Lower leg skin (tissue), 4 donors: Measurements from ENCODE around the gene RAP2A. TPM values are rescaled to one million over a fixed set of nuclear protein-coding genes. Genes with fewer than 3 reads are reported as not detected.

Experiments used
- DNase-seq, 2 donors: peaks; one replicate each; pipeline ENCODE4 v3.0.0-alpha.2; 2019; ENCODE audit warnings: low spot score in 2 of 2
- H3K4me3 ChIP-seq: fragments of 200-600 bp; sonication (generic); 2 replicates; pipeline ENCODE4 v1.5.1; 2017; ENCODE audit warnings: mild to moderate bottlenecking, low read depth; ENCODE audit not compliant: poor library complexity, severe bottlenecking
- CTCF ChIP-seq, 3 donors: fragments of 450-650 bp; IDR thresholded peaks; one replicate each; pipeline ENCODE4 v1.5.1; 2016; ENCODE audit warnings: antibody characterized with exemption in 3 of 3, mild to moderate bottlenecking in 3 of 3, moderate library complexity in 2 of 3
- POLR2A ChIP-seq, 2 donors: fragments of 450-650 bp; IDR thresholded peaks; one replicate each; pipeline ENCODE4 v1.6.1; 2016 to 2017; ENCODE audit warnings: antibody characterized with exemption in 2 of 2, mild to moderate bottlenecking in 1 of 2, moderate library complexity in 1 of 2
- WGBS, 2 donors: methylation state at CpG; one replicate each; pipeline ENCODE4 v1.1.5; 2018; 5-methylcytosine and 5-hydroxymethylcytosine counted together
- intact Hi-C: fragments of 100-400 bp; cut with DNase I; formaldehyde crosslinking; loops from one replicate; pipeline ENCODE4 v1.15.0; 2023; ENCODE audit warnings: low total_unique reads
- total RNA-seq, 4 donors: library from RNA; depleted of rRNA; stranded (reverse); fragments of >200 nt; gene quantifications; one replicate each; pipeline ENCODE4 v1.1.0, GENCODE V29; 2016

RAP2A gene
- total RNA-seq, 4 donors from 2014 or later: 8.4 to 14.8 (median 10.3) TPM

GRCh38 chr13:97466722-97467121 lies 32.8 kb downstream of the RAP2A start:
- no peak overlapping the region for H3K4me3 ChIP-seq
- TF ChIP-seq CTCF (IDR thresholded peaks at IDR 0.05) (no peak), POLR2A (IDR thresholded peaks at IDR 0.05) (no peak)
- intact Hi-C loops: no loop called here
- DNase-seq: no peak
- WGBS, 2 donors: 78 to 86% methylated on average over 3 of the region's 3 CpGs

GRCh38 chr13:97468331-97468730 lies 34.4 kb downstream of the RAP2A start:
- 78 to 93% methylated on average over 3 of the region's 3 CpGs for WGBS, 2 donors
- intact Hi-C loops: no loop called here
- DNase-seq: no peak
- no peak overlapping the region for H3K4me3 ChIP-seq
- TF ChIP-seq CTCF (IDR thresholded peaks at IDR 0.05): no peak
- TF ChIP-seq POLR2A (IDR thresholded peaks at IDR 0.05): no peak

- intact Hi-C loops: no loop called here
- DNase-seq: no peak
- TF ChIP-seq CTCF (IDR thresholded peaks at IDR 0.05): no peak
- TF ChIP-seq POLR2A (IDR thresholded peaks at IDR 0.05): no peak
- 70 to 83% methylated on average over 1 of the region's 1 CpG for WGBS, 2 donors
- H3K4me3 ChIP-seq: no peak overlapping the region
Observed at GRCh38 chr13:97471711-97472110, 37.7 kb downstream of the RAP2A start.

- TF ChIP-seq CTCF (IDR thresholded peaks at IDR 0.05) (no peak), POLR2A (IDR thresholded peaks at IDR 0.05) (no peak)
- no peak overlapping the region for H3K4me3 ChIP-seq
- DNase-seq: no peak
- 49 to 50% methylated on average over 6 of the region's 6 CpGs for WGBS, 2 donors
- intact Hi-C loops: no loop called here
Observed at GRCh38 chr13:97474349-97474980, 40.5 kb downstream of the RAP2A start.

- H3K4me3 ChIP-seq: no peak overlapping the region
- 57 to 62% methylated on average over 4 of the region's 4 CpGs for WGBS, 2 donors
- TF ChIP-seq POLR2A (IDR thresholded peaks at IDR 0.05) (no peak), CTCF (IDR thresholded peaks at IDR 0.05) (no peak)
- DNase-seq: no peak
- intact Hi-C loops: no loop called here
Observed at GRCh38 chr13:97475011-97475410, 41.0 kb downstream of the RAP2A start.

- intact Hi-C loops: no loop called here
- TF ChIP-seq POLR2A (IDR thresholded peaks at IDR 0.05) (no peak), CTCF (IDR thresholded peaks at IDR 0.05) (no peak)
Observed at GRCh38 chr13:97477844-97478243, 43.9 kb downstream of the RAP2A start.

More at GRCh38 chr13:97477844-97478243, 43.9 kb downstream of the RAP2A start:
- no peak overlapping the region for H3K4me3 ChIP-seq
- DNase-seq: no peak
